ENCODE results near the gene DSE. TPM values are rescaled to one million over a fixed set of nuclear protein-coding genes. Genes with fewer than 3 reads are reported as not detected.

DSE gene
- polyA plus RNA-seq, 1 donor from 2014 or later, result 15.0 TPM

- H3K36me3 ChIP-seq (ENCODE audit: insufficient read depth, low read length), result no peaks in the 10 kb centered on the region
- no peak overlapping the region for H3K4me3 ChIP-seq (ENCODE audit: low read length)
- H3K27me3 ChIP-seq (ENCODE audit: insufficient read depth, low read depth, low read length), result peaks cover 10% of the 10 kb centered on the region
- no peak overlapping the region for H3K27ac ChIP-seq (ENCODE audit: low read length)
- no peaks in the 10 kb centered on the region for H4K20me1 ChIP-seq (ENCODE audit: insufficient read depth)
- no peak overlapping the region for H3K4me2 ChIP-seq (ENCODE audit: low read length)
- no peaks in the 10 kb centered on the region for H3K9me3 ChIP-seq (ENCODE audit: low read length)
- no peak overlapping the region for H3K9ac ChIP-seq (ENCODE audit: low read length)
- H3K79me2 ChIP-seq (replicated peaks; ENCODE audit: insufficient read depth, low read length), result no peaks in the 10 kb centered on the region
- no peak for TF ChIP-seq REST (IDR thresholded peaks at IDR 0.05; ENCODE audit: borderline replicate concordance)
- no peak for TF ChIP-seq SMC3 (conservative IDR thresholded peaks at IDR 0.05; ENCODE audit: poor library complexity)
- TF ChIP-seq CTCF (IDR thresholded peaks at IDR 0.05; ENCODE audit: poor library complexity, severe bottlenecking), result no peak
- TF ChIP-seq TAF1 (IDR thresholded peaks at IDR 0.05; ENCODE audit: low read depth), result no peak
- TF ChIP-seq RAD21 (conservative IDR thresholded peaks at IDR 0.05), result no peak
- TF ChIP-seq MXI1 (conservative IDR thresholded peaks at IDR 0.05; ENCODE audit: poor library complexity, severe bottlenecking), result no peak
- no peak for TF ChIP-seq POLR2AphosphoS5 (IDR thresholded peaks at IDR 0.05)
- no peak for TF ChIP-seq EP300 (conservative IDR thresholded peaks at IDR 0.05; ENCODE audit: poor library complexity, severe bottlenecking)
- no peak for TF ChIP-seq EZH2 (IDR thresholded peaks at IDR 0.05; ENCODE audit: borderline replicate concordance, insufficient read depth, low read length, poor library complexity, severe bottlenecking)
- no peaks in the 10 kb centered on the region for H3K9me2 ChIP-seq (ENCODE audit: insufficient read depth, low read length)
- no peak overlapping the region for H2AFZ ChIP-seq (ENCODE audit: low read depth, low read length)
- H3F3A ChIP-seq (ENCODE audit: insufficient read depth, low read length, poor library complexity, severe bottlenecking), result no peaks in the 10 kb centered on the region
Measured at GRCh38 chr6:116365743-116366142, 5.0 kb upstream of the DSE start.

- Histone ChIP-seq H3K4me2 (ENCODE audit: low read length) (no peak overlapping the region), H3F3A (ENCODE audit: insufficient read depth, low read length, poor library complexity, severe bottlenecking) (no peaks in the 10 kb centered on the region), H3K4me3 (ENCODE audit: low read length) (no peak overlapping the region), H3K9me3 (ENCODE audit: low read length) (no peaks in the 10 kb centered on the region), H3K36me3 (ENCODE audit: insufficient read depth, low read length) (no peaks in the 10 kb centered on the region), H3K27ac (ENCODE audit: low read length) (no peak overlapping the region), H3K79me2 (replicated peaks; ENCODE audit: insufficient read depth, low read length) (no peaks in the 10 kb centered on the region), H3K9ac (ENCODE audit: low read length) (no peak overlapping the region), H2AFZ (ENCODE audit: low read depth, low read length) (no peak overlapping the region), H4K20me1 (ENCODE audit: insufficient read depth) (no peaks in the 10 kb centered on the region), H3K9me2 (ENCODE audit: insufficient read depth, low read length) (no peaks in the 10 kb centered on the region), H3K27me3 (ENCODE audit: insufficient read depth, low read depth, low read length) (peaks cover 20% of the 10 kb centered on the region)
- TF ChIP-seq TAF1 (IDR thresholded peaks at IDR 0.05; ENCODE audit: low read depth) (no peak), EZH2 (IDR thresholded peaks at IDR 0.05; ENCODE audit: borderline replicate concordance, insufficient read depth, low read length, poor library complexity, severe bottlenecking) (no peak), MXI1 (conservative IDR thresholded peaks at IDR 0.05; ENCODE audit: poor library complexity, severe bottlenecking) (no peak), RAD21 (conservative IDR thresholded peaks at IDR 0.05) (no peak), CTCF (IDR thresholded peaks at IDR 0.05; ENCODE audit: poor library complexity, severe bottlenecking) (no peak), REST (IDR thresholded peaks at IDR 0.05; ENCODE audit: borderline replicate concordance) (no peak), POLR2AphosphoS5 (IDR thresholded peaks at IDR 0.05) (no peak), EP300 (conservative IDR thresholded peaks at IDR 0.05; ENCODE audit: poor library complexity, severe bottlenecking) (no peak)
Measured at GRCh38 chr6:116366740-116367275, 3.9 kb upstream of the DSE start.

Data from neural cell (in vitro differentiated cells).